Spleen (tissue), 7 donors: ENCODE measurements around the gene ACKR1.

Source experiments
- CTCF ChIP-seq, 11 experiments: fragments of 200-600 bp in 7 of 11; fragments of 450-650 bp in 4 of 11; sonication (generic) in 4 of 11; IDR thresholded peaks in 8 of 11; conservative IDR thresholded peaks in 3 of 11; 1 replicate in 7 of 11; 2 replicates in 4 of 11; pipeline versions ENCODE4 v1.4.0 to v1.8.0; 2016 to 2021; ENCODE audit warnings: antibody characterized with exemption in 11 of 11, inconsistent platforms in 4 of 11, mild to moderate bottlenecking in 1 of 11
- POLR2A ChIP-seq, 3 donors: fragments of 450-650 bp; IDR thresholded peaks; one replicate each; pipeline ENCODE4 v1.5.1; 2017; ENCODE audit warnings: antibody characterized with exemption in 3 of 3, mild to moderate bottlenecking in 1 of 3
- POLR2AphosphoS5 ChIP-seq, 3 donors: sonication (generic); formaldehyde crosslinking; IDR thresholded peaks; one replicate each; pipeline ENCODE4 v1.5.1; 2017; ENCODE audit warnings: antibody characterized with exemption in 3 of 3
- donor health status: DM: no; HTN: no; CAD: no; lungs with moderate emphysema.
- donor health status: DM: no; HTN: no; CAD: no.
- donor health status: DM: no; HTN: no; CAD: no.

- no peak for TF ChIP-seq CTCF (IDR thresholded peaks at IDR 0.05 in 8 of 11, conservative IDR thresholded peaks at IDR 0.05 in 3 of 11)
- TF ChIP-seq POLR2AphosphoS5 (IDR thresholded peaks at IDR 0.05) = no peak
- no peak for TF ChIP-seq POLR2A (IDR thresholded peaks at IDR 0.05)
Measured at GRCh38 chr1:159203610-159204009, 1.1 kb upstream of the ACKR1 start.
